ENCODE results near the gene LYL1. TPM values are rescaled to one million over a fixed set of nuclear protein-coding genes. Genes with fewer than 3 reads are reported as not detected.

The LYL1 gene
- total and polyA plus RNA-seq, 2 of the 13 experiments (the other 11 are each of a cell fraction or from before 2014, with no cell fraction given) = 0.75 to 0.92 TPM

- TF ChIP-seq ARID4A (CRISPR knock-in tag; IDR thresholded peaks at IDR 0.05; ENCODE audit: borderline replicate concordance) (no peak), POLR2G (IDR thresholded peaks at IDR 0.05; ENCODE audit: low read depth, low read length) (peak; percentile 11; the same call in 1 of the 2 replicates), PCBP2 (optimal IDR thresholded peaks at IDR 0.05; ENCODE audit: low read depth, low read length, poor library complexity, severe bottlenecking) (peak; percentile 32), JARID2 (CRISPR knock-in tag; IDR thresholded peaks at IDR 0.05; ENCODE audit: insufficient replicate concordance) (peak; percentile 17), RFX3 (CRISPR knock-in tag; IDR thresholded peaks at IDR 0.05) (no peak), RFXAP (CRISPR knock-in tag; IDR thresholded peaks at IDR 0.05; ENCODE audit: borderline replicate concordance) (0 out of 2 replicates have a peak, but pooled peaks have one; percentile 10), ZBTB7A (CRISPR knock-in tag; IDR thresholded peaks at IDR 0.05) (0 out of 2 replicates have a peak, but pooled peaks have one; percentile 7), TAF1 (CRISPR knock-in tag; IDR thresholded peaks at IDR 0.05) (no peak), ZNF816 (CRISPR knock-in tag; IDR thresholded peaks at IDR 0.05; ENCODE audit: borderline replicate concordance) (0 out of 2 replicates have a peak, but pooled peaks have one; percentile 12), TFE3 (CRISPR knock-in tag; IDR thresholded peaks at IDR 0.05) (no peak), SMC3 (IDR thresholded peaks at IDR 0.05; ENCODE audit: low read length) (no peak; the same call in 1 of the 2 replicates), ZBTB7B (CRISPR knock-in tag; IDR thresholded peaks at IDR 0.05) (0 out of 2 replicates have a peak, but pooled peaks have one; percentile 16), MTERF4 (CRISPR knock-in tag; IDR thresholded peaks at IDR 0.05) (0 out of 2 replicates have a peak, but pooled peaks have one; percentile 10), RARG (CRISPR knock-in tag; IDR thresholded peaks at IDR 0.05; ENCODE audit: low read depth) (0 out of 2 replicates have a peak, but pooled peaks have one; percentile 19), ZNF333 (CRISPR knock-in tag; IDR thresholded peaks at IDR 0.05; ENCODE audit: borderline replicate concordance) (no peak), DZIP1 (CRISPR knock-in tag; IDR thresholded peaks at IDR 0.05) (0 out of 2 replicates have a peak, but pooled peaks have one; percentile 34)
- TF ChIP-seq, protein P1, sequence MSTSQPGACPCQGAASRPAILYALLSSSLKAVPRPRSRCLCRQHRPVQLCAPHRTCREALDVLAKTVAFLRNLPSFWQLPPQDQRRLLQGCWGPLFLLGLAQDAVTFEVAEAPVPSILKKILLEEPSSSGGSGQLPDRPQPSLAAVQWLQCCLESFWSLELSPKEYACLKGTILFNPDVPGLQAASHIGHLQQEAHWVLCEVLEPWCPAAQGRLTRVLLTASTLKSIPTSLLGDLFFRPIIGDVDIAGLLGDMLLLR (CRISPR knock-in tag; IDR thresholded peaks at IDR 0.05) = 0 out of 2 replicates have a peak, but pooled peaks have one; percentile 35
Measured at GRCh38 chr19:13150931-13151604, 48.4 kb upstream of the LYL1 start (continued).
